ENCODE results near the gene SNTB2. TPM values are rescaled to one million over a fixed set of nuclear protein-coding genes. Genes with fewer than 3 reads are reported as not detected.

The SNTB2 gene
- total and polyA plus RNA-seq, 4 donors: 2.1 to 7.8 (median 4.1) TPM

DNA sequence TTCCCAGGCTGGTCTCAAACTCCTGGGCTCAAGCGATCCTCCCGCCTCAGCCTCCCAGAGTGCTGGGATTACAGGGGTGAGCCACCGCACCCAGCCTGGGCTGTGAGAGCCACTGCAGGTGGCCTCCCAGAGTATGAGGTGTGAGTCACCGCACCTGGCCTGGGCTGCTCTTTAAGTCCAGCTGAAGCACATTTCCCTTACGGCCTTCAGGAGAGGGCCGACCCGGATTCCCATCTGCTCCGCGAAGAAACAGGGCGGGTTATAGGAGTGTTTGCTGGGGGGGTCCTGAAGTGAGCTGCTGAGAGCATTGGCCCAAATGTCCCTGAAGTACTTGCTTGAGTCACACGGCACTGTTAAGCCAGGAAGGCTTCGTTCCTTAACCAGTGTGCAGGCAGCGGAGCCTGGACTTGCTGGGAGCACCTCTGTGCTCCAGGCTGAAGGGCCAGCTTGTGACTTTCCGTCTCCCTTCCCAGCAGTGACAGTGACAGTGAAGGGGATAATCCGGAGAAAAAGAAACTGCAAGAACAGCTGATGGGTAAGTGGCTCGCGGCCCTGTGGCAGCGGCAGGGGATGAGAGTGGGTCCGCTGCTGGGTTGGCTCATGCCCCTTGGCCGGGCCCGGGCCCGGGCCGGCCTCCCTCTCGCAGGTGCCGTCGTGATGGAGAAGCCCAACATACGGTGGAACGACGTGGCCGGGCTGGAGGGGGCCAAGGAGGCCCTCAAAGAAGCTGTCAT lies 131.4 kb downstream of the SNTB2 start (continued):
- TF ChIP-seq REST (IDR thresholded peaks at IDR 0.05) (no peak), EGR1 (IDR thresholded peaks at IDR 0.05; ENCODE audit: low read depth in 2 of 2) (no peak)

DNA sequence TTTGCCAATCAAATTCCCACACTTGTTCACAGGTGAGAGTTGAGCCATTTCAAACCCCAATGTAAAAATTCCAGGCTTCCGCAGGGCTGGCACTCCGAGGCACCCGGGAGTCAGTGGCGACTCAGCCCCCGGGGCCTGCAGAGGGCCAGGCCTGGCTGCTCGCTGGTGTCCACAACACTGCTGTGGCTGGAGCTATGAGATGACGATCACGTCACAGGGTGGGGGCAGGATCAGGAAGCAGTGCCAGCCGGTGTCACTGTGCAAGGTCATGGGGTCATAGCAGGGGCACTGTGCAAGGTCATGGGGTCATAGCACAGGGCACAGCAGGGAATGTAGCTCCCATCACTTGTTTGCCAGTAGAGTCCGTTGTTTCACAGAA lies 131.9 kb downstream of the SNTB2 start:
- Histone ChIP-seq H3K4me3 (ENCODE audit: low read depth in 1 of 3, low read length in 3 of 3) (no peak overlapping the region), H3K27me3 (ENCODE audit: control insufficient read depth in 4 of 4, insufficient read depth in 4 of 4, low read length in 3 of 4) (no peaks in the 10 kb centered on the region), H3K9ac (ENCODE audit: low read depth in 1 of 2, low read length in 2 of 2) (no peak overlapping the region), H3K4me1 (ENCODE audit: control insufficient read depth in 4 of 4, insufficient read depth in 4 of 4, low read length in 3 of 4) (peaks cover 14 to 64% (median 52%) of the 10 kb centered on the region in 4 donors), H3K36me3 (ENCODE audit: control insufficient read depth in 4 of 4, insufficient read depth in 3 of 4, low read depth in 1 of 4, low read length in 3 of 4) (peaks cover 23 to 51% (median 37%) of the 10 kb centered on the region in 4 donors), H3K9me3 (ENCODE audit: control insufficient read depth in 4 of 4, low read length in 3 of 4) (no peaks in the 10 kb centered on the region), H3K27ac (ENCODE audit: low read depth in 1 of 2, low read length in 2 of 2) (no peak overlapping the region)
- no peak for DNase-seq (ENCODE audit: low spot score)
- TF ChIP-seq SP1 (IDR thresholded peaks at IDR 0.05) (peak; percentile 23), RXRA (IDR thresholded peaks at IDR 0.05) (peak; percentile 67 to 86), FOXA2 (IDR thresholded peaks at IDR 0.05) (no peak), HNF4G (IDR thresholded peaks at IDR 0.05) (no peak), NR2F2 (IDR thresholded peaks at IDR 0.05) (peak; percentile 68), HNF4A (conservative IDR thresholded peaks at IDR 0.05) (peak in 1 of 2 donors; percentile 50)
- TF ChIP-seq, protein P1, sequence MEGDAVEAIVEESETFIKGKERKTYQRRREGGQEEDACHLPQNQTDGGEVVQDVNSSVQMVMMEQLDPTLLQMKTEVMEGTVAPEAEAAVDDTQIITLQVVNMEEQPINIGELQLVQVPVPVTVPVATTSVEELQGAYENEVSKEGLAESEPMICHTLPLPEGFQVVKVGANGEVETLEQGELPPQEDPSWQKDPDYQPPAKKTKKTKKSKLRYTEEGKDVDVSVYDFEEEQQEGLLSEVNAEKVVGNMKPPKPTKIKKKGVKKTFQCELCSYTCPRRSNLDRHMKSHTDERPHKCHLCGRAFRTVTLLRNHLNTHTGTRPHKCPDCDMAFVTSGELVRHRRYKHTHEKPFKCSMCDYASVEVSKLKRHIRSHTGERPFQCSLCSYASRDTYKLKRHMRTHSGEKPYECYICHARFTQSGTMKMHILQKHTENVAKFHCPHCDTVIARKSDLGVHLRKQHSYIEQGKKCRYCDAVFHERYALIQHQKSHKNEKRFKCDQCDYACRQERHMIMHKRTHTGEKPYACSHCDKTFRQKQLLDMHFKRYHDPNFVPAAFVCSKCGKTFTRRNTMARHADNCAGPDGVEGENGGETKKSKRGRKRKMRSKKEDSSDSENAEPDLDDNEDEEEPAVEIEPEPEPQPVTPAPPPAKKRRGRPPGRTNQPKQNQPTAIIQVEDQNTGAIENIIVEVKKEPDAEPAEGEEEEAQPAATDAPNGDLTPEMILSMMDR (IDR thresholded peaks at IDR 0.05; ENCODE audit: low read depth, low read length, missing input control): no peak
- WGBS: 72% methylated on average over 10 of the region's 10 CpGs

GRCh38 chr16:69319381-69319780 lies 132.4 kb downstream of the SNTB2 start:
- WGBS: 96% methylated on average over 9 of the region's 9 CpGs
- H3K4me3 ChIP-seq (ENCODE audit: low read depth in 1 of 3, low read length in 3 of 3): no peak overlapping the region
- H3K36me3 ChIP-seq (ENCODE audit: control insufficient read depth in 4 of 4, insufficient read depth in 3 of 4, low read depth in 1 of 4, low read length in 3 of 4): peaks cover 23 to 51% (median 37%) of the 10 kb centered on the region in 4 donors
- TF ChIP-seq RXRA (IDR thresholded peaks at IDR 0.05) (no peak), NR2F2 (IDR thresholded peaks at IDR 0.05) (no peak), TAF1 (conservative IDR thresholded peaks at IDR 0.05) (no peak), YY1 (IDR thresholded peaks at IDR 0.05) (no peak), FOXA2 (IDR thresholded peaks at IDR 0.05) (no peak), ATF3 (IDR thresholded peaks at IDR 0.05) (no peak), FOXA1 (IDR thresholded peaks at IDR 0.05) (no peak), HNF4G (IDR thresholded peaks at IDR 0.05) (no peak), JUND (IDR thresholded peaks at IDR 0.05) (no peak), REST (IDR thresholded peaks at IDR 0.05) (no peak), GABPA (IDR thresholded peaks at IDR 0.05 in 1 of 2, conservative IDR thresholded peaks at IDR 0.05 in 1 of 2) (no peak)
- TF ChIP-seq, protein P1 (IDR thresholded peaks at IDR 0.05; ENCODE audit: low read depth, low read length, missing input control): no peak
- TF ChIP-seq, protein P2, sequence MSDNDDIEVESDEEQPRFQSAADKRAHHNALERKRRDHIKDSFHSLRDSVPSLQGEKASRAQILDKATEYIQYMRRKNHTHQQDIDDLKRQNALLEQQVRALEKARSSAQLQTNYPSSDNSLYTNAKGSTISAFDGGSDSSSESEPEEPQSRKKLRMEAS (IDR thresholded peaks at IDR 0.05): no peak
- H3K27me3 ChIP-seq (ENCODE audit: control insufficient read depth in 4 of 4, insufficient read depth in 4 of 4, low read length in 3 of 4): no peaks in the 10 kb centered on the region
- no peaks in the 10 kb centered on the region for H3K9me3 ChIP-seq (ENCODE audit: control insufficient read depth in 4 of 4, low read length in 3 of 4)
- H3K4me1 ChIP-seq (ENCODE audit: control insufficient read depth in 4 of 4, insufficient read depth in 4 of 4, low read length in 3 of 4): peaks cover 15 to 66% (median 53%) of the 10 kb centered on the region in 4 donors
- DNase-seq (ENCODE audit: low spot score): no peak
- no peak overlapping the region for H3K9ac ChIP-seq (ENCODE audit: low read depth in 1 of 2, low read length in 2 of 2)
- no peak overlapping the region for H3K27ac ChIP-seq (ENCODE audit: low read depth in 1 of 2, low read length in 2 of 2)

All from liver (tissue), 9 donors.